Cerebellar cortex (tissue), 1 donor: ENCODE results near the gene PAWR.

Source experiments
- DNase-seq: peaks from one replicate; pipeline ENCODE4 v3.0.0-alpha.2; 2015; ENCODE audit warnings: low spot score

PAWR gene

GRCh38 chr12:79690638-79691510 lies at the start of gene PAWR:
Gene PAWR (minus strand): TSS chr12:79690964. CDS start chr12:79690244, 720 bp downstream.
- peak; percentile 68 for DNase-seq

GRCh38 chr12:79737875-79738718 lies 47.3 kb upstream of the PAWR start:
- DNase-seq = peak; percentile 70

GRCh38 chr12:79732638-79733037 lies 41.9 kb upstream of the PAWR start:
- no peak for DNase-seq

DNA sequence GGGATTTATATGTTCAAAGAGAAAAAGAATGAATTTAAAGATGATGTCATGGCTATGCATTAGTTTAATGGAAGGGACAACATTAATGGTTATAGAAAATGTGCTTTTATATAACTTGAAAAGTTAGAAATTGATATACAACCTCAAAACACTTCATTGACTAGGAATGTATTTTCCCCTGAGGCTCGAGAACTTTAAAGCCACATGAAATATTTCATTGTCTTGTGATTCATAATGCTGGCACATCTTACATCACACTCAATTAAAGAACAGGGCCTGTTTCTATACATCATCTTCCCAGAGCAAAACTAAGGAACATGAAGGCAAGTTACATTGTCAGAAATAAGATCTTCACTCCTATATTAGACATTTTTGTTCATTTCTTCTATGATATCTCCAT lies 35.2 kb upstream of the PAWR start:
- DNase-seq = no peak

DNA sequence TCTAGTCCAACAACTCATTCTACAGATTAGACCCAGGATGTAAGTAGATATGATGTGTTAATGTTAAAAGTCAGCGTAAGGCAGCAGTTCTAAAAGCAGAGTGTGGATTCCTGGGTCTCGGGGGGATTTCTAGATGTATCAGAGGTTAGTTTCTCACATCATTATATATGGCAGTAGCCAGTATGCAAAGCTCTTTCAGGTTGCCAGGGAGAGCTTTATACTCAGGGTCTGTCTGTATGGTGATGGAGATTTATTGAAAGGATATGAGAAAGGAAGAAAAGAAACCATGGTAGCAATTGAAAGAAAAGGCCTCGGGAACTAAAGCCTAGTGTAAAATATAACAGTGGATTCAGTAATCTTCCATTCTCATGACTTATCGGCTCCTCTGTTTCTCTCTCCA lies 26.2 kb upstream of the PAWR start:
- no peak for DNase-seq

DNA sequence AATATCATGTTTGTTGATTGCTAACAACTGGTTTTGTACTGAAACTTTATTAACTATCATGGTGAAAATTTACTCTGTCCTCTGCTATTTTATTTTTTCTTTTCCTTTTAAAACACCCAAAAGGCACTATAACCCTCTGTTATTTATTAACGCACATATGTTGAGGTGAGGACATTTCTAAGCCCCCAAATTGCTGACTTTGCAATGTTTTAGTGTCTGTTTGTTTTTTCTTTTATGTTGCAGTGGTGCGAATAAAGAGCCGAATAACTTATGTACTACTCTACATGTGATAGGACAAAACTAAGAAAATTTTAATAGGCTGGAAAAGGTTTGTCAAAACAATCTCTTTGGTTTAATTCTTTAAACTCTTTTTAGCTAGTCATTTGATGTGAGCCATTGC lies 24.5 kb upstream of the PAWR start:
- DNase-seq = no peak

- no peak for DNase-seq
Observed at GRCh38 chr12:79710707-79711483, 20.1 kb upstream of the PAWR start.

- no peak for DNase-seq
Observed at GRCh38 chr12:79707830-79708229, 17.1 kb upstream of the PAWR start.

DNA sequence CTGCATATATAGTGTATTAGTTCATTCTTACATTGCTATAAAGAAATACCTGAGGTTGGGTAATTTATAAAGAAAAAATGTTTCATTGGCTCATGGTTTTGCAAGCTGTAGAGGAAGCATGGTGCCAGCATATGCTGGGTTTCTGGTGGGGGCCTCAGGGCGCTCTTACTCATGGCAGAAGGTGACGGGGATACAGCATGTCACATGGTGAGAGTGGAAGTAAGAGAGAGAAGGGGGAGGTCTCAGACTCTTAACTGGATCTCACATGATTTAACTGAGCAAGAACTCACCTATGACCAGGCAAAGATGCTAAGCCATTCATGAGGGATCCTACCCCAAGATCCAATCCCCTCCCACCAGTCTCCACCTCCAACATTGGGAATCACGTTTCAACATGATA lies 15.9 kb upstream of the PAWR start:
- no peak for DNase-seq

- DNase-seq = no peak
Observed at GRCh38 chr12:79706156-79706555, 15.4 kb upstream of the PAWR start.

DNA sequence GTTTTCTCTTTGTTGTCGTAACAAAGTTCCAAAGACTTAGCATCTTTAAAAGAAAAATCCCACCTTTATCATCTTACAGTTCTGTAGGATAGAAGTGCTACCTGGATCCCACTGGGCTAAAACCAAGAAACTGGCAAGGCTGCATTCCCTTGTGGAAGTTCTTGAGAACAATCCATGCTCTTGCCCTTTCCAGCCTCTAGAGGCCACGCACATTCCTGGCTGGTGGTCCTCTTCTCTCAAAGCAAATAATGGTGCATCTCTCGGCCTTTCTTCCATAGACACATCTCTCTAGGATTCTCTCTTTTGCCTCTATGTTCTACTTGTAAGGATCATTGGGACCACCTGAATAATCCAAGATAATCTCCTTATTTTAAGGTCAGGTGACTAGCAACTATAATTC lies 8.2 kb upstream of the PAWR start:
- DNase-seq = no peak

DNA sequence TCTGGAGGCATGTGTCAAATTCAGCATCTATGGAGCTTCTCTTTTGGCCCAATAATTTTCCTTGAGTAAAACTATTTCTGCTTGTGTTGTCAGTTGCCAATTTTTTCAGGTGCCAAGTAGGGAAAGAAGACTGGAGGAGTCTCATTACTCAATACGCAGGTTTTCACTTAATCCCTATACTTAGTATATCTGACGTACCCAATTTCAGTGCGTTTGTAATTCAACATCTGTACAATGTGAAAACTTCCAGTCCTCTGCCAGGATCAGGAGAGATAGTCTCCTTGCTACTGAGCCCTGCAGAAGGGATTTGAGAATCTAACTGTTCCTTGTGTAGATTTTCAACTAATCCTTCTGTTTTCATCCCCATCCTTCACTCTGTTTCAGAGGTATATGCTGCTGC lies 5.7 kb upstream of the PAWR start:
- DNase-seq = no peak

GRCh38 chr12:79692860-79693577 lies 2.3 kb upstream of the PAWR start:
- DNase-seq = no peak

GRCh38 chr12:79691511-79692248 lies 916 bp upstream of the PAWR start:
- DNase-seq = no peak

DNA sequence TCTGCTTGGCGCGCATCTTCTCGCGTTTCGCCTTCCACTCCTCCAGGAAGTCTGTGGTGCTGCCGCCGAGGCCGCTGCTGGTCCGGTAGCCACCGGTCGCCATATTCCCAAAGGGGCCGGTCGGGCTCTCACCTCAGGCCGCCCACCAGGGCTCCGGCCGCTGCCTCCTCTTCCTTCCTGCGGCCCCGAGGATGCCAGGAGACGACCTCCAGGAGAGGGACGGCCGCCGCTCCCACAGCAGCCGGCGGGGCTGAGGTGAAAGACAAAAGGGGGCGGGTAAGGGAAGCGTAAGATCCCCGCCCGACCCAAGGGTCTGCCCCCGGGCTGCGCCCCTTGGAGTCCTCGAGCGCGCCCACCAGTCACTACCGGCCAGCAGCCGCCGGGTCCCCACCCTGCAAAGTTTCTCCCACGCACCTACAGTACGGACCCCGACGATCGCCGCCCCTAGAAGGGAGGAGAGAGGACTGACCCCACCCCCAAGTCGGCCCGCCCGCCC lies 574 bp downstream of the PAWR start:
- DNase-seq = no peak

DNA sequence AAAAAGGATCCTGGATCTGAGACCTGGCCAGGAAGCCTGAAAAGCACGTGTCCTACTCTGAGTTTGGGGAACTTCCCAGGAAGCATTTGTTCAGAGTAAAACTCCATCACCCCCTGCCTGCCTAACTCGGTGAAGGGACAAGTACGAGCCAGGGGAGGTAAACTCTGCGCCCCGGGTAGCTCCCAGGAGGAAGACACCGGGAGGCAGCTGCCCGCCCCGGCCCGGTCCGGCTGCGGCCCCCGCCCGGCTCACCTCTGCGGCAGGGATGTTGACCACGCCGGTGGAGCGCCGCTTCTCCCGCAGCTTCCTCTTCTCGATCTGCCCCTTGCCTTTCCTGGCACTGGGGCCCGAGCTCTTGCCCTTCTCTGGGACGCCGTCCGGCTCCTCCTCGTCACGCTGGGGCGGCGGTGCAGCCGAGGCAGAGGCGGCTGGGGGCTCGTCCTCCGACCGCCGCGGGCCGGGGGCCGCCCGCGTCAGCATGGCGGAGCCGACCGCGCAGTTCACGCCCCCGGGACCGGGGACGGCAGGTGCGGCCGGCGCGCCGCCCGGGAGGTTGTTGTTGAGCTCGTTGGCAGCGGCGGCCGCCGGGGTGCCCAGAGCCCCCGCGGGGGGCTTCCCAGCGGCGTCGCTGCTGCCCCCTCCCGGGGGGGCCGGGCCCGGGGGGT lies 1.2 kb downstream of the PAWR start:
- peak; percentile 37 for DNase-seq

DNA sequence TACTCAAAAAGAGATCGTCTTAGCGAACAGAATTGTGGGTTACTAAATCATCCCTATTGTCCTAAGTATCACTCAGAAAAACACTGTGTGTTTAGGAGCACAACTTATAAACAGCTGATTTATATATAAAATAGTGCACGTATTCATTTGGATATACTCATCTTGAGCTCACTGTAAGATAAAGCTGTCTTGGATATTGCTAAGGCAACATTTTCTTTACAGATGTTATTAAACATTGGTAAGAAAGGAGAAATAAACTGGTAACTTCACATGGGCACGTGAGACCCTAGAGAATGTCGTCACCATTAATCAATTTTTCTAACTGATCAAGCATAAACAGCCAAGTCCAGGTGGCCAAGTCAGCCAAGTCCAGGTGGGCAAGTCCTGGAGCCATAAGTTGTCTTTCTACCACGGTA lies 1.7 kb downstream of the PAWR start:
- DNase-seq = peak; percentile 9

DNA sequence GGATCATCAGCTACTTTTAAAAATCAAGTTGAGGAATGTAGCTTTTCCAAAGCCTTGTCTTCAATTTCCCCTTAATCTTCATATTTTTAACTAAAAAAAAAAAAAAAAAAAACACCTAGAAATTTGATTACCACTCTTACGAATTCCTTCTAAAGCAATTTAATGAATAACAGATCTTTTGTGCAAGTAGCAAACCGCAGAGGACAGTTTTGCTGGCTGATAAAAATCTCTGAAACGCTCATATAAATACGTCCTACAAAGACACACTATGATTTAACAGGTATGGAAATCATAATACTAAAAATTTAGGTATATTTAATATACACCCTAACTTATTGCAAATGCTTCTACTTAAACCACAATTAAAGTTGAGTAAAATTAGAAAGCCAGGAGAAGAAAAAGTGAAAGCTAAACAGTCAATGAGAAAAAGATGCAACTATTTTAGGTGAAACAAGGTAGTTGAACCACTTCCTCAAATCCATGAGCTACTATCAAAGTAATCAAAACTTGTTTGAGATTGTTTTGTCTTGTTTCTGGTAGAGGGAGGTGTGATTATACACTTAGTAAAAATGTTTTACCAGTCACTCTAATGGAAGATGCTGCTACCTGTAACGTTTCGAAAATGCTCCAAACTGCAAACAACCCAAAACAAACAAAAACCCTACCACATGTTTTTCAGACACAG lies 2.2 kb downstream of the PAWR start:
- peak; percentile 8 for DNase-seq

- DNase-seq = peak; percentile 14
Observed at GRCh38 chr12:79687711-79688260, 3.0 kb downstream of the PAWR start.
